ENCODE measurements around the gene SNX13.

DNA sequence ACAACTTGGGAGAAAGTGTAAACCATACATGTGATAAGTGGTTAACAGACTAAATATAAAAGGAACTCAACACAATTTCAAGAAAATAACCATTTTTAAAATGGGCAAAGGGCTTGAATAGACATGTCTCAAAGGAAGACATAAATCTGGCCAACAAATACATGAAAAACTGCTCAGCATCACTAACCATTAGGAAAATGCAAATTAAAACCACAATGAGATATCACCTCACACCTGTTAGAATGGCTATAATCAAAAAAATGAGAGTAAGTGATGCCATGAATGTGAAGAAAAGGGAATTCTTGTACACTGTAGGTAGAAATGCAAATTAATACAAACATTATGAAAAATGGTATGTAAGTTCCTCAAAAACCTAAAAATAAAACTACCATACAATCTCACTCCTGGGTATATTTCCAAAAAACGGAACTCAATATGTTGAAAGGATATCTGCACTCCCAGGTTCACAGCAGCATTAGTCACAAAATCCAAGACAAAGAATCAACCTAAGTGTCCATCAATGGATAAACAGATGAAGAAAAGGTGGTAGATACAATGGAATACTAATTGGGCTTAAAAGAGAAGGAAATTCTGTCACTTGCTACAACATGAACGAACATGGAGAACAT lies 5.6 kb downstream of the SNX13 start:
- TF ChIP-seq GATA2 (IDR thresholded peaks at IDR 0.05; ENCODE audit: low read depth, low read length) = no peak
- TF ChIP-seq GATA3 (IDR thresholded peaks at IDR 0.05; ENCODE audit: low read depth, low read length) = no peak
